NOMO-1 (cell line): ENCODE measurements around the gene CCDC137.
A peak's percentile ranks its signal among the peaks of the same experiment; 100 is the strongest.

Source experiments
- DNase-seq, 2 experiments: peaks; one replicate each; lab custom pipeline; 2025; ENCODE audit not compliant: unreplicated experiment in 2 of 2; lab: John Stamatoyannopoulos, UW

Gene CCDC137

GRCh38 chr17:81700353-81701287 lies 34.1 kb downstream of the CCDC137 start:
- no peak for DNase-seq

DNA sequence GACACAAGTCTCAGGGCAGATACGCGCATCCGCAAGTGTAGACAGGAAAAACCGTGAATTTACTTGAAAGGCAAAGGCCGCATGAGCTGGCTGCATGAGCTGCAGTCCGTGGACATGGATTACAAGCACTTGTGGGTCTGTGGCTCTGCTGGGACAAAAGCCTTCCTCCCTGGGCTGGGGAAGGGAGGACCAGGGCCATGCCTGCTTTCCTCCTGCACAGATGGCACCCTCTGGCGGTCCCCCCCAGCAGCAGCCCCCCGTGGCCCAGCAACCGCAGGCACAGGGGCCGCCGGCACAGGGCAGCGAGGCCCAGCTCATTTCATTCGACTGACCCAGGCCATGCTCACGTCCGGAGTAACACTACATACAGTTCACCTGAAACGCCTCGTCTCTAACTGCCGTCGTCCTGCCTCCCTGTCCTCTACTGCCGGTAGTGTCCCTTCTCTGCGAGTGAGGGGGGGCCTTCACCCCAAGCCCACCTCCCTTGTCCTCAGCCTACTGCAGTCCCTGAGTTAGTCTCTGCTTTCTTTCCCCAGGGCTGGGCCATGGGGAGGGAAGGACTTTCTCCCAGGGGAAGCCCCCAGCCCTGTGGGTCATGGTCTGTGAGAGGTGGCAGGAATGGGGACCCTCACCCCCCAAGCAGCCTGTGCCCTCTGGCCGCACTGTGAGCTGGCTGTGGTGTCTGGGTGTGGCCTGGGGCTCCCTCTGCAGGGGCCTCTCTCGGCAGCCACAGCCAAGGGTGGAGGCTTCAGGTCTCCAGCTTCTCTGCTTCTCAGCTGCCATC lies 34.9 kb downstream of the CCDC137 start:
- peak; percentile 17 to 55 for DNase-seq

GRCh38 chr17:81702934-81703746 lies 36.6 kb downstream of the CCDC137 start, which contains the start of gene MRPL12:
Gene MRPL12, plus strand, starts transcription at chr17:81703367. Its CDS starts 135 bp downstream, at chr17:81703502.
- DNase-seq: peak; percentile 93 to 95

DNA sequence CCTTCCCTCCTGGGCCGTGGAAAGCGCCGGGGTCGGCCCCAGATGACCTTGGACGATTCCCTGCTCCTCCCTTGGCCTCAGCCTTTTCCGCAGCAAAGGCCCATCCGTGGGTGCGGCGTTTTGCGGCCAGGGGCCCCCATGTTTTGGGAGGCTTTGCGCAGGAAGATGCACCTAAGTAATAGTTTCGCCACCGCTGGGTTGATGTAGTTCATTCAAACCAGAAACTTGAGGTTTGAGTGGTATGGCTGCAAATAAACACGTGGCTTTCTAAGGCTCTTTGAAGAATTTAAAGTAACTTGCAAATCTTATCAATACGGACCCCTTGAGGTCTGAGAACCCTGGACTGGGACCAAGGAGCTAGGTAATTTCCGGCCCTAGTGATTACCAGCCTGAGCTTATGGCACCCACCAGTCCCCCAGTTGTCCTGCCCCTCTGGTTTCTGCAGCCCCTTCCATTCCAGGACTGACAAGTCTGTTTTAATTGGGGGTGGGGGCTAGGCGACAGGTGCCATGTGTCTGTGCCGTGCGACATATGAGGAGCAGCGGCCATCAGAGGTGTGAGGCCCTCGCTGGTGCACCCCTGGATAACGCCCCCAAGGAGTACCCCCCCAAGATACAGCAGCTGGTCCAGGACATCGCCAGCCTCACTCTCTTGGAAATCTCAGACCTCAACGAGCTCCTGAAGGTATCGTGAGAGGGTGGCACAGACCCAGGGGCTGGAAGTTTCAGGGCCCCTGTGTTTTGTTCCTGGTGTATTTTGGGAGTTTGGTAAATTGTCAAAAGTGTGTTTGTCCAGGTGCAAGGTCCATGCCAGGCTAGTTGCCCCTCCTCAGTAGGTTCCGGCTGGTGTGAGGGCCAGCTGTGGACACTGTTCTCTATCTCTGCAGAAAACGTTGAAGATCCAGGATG lies 37.5 kb downstream of the CCDC137 start:
- peak in 1 of 2 experiments; percentile 11 for DNase-seq

DNA sequence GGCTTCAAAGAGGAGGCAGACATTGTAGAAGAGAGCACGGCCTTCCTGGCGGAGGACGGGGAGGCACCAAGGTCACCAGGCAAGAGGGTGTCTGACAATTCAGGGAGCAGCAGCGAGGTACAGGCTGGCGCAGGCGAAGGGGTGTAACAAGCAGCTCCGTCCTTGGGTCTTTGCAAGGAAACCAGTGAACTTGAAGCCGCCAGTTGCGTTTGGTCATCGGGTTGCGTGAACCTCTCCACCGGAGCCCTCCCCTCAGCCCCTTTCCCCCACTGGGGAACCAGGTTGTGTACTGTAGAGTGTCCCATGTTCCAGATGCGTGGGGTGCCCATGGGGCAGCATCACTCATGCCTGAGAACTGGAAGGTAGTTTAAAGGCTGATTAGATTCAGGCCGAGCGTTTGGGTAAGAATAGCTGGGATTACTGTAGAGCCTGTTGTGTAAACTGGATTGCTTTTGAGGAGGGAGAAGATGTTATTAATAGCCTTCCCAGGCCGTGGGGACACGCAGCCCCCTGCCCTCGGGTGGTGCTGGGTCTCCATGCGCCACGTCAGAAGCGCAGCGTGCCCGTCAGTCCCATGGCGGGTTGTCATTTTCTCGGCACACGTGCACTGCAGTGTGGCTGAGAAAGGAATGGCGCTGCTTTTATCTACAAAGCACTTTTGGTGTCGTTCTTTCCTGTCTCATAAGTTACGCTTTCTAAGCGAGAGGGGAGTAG lies 39.1 kb downstream of the CCDC137 start:
- no peak for DNase-seq

DNA sequence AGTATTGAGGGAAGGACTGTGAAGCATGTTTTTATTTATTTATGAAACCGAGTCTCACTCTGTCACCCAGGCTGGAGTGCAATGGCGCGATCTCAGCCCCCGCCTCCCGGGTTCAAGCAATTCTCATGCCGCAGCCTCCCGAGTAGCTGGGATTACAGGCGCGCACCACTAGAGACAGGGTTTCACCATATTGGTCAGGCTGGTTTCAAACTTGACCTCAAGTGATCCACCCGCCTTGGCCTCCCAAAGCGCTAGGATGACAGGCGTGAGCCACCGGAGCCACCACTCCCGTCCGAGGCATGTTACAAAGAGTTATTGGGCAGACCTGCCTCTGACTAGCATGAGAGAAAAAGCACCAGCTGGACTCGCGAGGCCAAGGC lies 39.7 kb downstream of the CCDC137 start:
- no peak for DNase-seq

DNA sequence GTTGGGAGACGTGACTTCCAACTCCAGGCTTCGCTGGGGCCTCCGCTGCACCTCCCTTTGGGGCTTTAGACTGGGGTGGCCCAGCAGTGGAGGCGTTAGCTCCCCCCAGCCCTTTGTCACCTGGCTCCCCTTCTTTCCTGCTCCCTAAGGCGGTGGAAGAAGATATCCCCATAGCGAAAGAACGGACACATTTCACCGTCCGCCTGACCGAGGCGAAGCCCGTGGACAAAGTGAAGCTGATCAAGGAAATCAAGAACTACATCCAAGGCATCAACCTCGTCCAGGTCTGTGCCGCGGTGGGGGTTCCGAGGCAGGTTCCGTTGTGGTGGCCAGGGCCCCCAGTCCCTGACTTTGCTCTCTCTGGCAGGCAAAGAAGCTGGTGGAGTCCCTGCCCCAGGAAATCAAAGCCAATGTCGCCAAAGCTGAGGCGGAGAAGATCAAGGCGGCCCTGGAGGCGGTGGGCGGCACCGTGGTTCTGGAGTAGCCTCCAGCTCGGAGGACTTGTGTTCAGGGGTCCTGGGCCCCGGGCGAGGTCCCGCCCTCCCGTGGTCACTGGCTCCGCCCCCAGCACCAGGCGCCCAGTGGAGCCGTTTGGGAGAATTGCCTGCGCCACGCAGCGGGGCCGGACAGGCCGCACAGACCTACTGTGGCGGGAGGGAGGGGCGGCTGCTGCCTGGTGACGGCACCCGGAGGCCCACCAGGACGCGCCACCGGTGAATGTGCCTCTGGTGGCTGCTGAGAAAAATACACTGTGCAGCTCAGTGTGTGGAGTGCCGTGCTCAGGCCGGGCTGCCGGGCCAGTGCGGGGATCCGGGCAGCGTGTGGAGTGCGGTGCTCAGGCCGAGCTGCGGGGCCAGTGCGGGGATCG lies 40.5 kb downstream of the CCDC137 start:
- DNase-seq: no peak

DNA sequence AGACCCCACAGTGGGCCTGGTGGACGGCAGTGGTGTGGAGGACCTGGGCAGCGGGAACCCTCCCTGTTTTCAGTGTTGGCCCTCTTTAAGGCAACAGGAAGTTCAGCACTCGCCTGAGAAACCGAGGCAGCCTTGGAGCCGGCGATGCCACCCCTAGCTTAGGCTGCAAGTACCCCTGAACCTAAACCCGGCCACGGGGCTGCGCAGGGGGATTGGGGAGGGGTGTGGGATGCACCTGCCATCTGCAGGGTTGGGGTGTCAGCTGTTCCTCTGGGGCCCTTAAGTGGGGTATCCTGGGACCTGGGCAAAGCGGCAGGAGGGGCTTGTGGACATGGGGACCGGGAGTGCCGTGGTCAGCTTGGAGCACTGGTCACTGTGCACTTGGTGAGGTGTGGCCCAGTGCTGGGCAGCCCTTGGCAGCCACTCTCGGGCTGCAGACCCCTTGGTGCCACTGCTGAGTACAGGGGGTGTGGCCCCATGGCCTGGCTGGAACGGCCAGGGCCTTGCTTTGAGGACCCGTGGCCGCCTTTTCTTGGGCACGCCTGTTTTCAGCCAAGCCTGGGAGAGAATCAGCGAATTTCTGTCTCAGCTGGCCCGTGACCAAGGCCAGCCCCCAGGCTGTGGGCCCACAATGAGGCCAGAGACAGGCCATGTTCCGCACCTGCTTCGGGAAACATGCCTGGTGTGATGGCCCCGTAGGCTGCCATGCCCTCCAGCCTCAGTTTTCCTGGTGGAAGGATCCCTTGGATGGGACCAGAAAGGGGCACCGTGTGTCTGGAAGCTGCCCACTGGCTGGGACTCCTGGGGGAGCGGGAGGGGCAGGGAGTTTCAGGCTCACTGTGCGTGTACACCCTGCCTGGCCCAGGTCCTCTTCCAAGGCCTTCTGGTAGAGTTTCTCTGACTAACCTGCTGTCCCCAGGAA lies 41.4 kb downstream of the CCDC137 start:
- DNase-seq: no peak

GRCh38 chr17:81708739-81709185 lies 42.2 kb downstream of the CCDC137 start:
- DNase-seq: no peak

- DNase-seq: peak; percentile 27 to 61
Observed at GRCh38 chr17:81710514-81711308, 44.2 kb downstream of the CCDC137 start.

DNA sequence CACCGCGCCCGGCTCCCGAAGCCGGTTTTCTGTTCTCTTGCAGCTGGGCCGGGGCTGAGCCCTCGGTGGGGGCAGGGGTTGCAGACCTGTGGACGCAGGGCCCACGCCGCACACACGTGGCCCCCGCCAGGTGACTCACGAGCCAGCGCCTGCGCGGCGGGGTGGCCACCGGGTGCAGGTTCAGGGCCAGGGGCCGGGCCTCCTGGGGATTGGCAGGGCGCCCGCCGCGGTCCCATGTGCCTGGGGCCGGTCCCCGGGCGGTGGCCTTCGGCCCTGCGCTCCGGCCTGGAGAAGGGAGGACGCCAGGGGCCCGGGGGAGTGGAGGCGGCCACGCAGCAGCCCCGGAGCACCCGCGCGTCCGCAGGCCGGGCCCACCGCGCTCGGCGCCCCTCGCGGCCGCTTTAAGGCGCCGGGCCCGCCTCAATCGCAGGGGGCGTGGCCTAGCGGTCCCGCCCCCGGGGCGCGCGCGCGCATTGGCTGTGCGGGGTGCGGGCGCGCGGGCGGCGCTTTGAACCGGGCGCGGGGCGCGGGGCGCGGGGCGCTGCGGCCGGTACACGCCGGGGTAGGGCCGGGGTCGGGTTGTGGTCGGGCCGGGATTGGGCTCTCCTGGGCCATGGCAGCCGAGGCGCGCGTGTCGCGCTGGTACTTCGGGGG lies 45.4 kb downstream of the CCDC137 start, which contains the start of gene SLC25A10:
TSS of gene SLC25A10 (plus strand) at position 471 of the 654 bp plus-strand sequence. CDS start at position 614, 143 bp downstream.
- peak; percentile 69 to 82 for DNase-seq

DNA sequence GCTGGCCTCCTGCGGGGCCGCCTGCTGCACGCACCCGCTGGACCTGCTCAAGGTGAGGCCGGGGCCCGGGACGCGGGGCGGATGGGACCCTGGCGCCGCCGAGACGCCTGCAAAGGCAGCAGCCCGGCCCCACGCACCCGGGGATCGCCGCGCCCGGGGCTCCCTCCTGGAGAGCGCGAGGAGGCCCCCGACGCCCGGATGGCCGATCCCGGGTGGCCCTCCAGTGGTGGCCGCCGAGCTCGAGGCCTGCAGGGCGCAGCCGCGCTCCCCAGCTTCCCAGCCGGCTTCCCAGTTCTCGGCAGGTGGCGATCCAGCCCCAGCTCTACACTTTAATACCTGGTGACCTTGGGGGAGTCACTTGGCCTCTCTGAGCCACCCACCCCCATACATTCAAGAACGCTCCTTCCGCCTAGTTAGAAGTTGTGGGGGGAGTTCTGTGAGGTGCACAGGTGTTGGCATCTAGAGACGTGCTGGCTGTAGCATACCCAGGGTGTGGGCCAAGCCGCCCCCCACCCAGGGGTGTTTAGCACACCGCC lies 46.0 kb downstream of the CCDC137 start:
- DNase-seq: peak in 1 of 2 experiments; percentile 7

GRCh38 chr17:81713004-81713555 lies 46.5 kb downstream of the CCDC137 start:
- no peak for DNase-seq

- no peak for DNase-seq
Observed at GRCh38 chr17:81713556-81714411, 47.2 kb downstream of the CCDC137 start.
